DMS153 treated with DMSO at 0.1 percent for 48 hours (cell line): ENCODE results near the gene SKA2.
"Not testable (repeated sequence)": the region's sequence is repeated elsewhere in the genome, so short reads cannot be mapped to it uniquely, and the experiment has no call there.

Experiments
- DNase-seq: peaks from one replicate; lab custom pipeline; 2025; ENCODE audit not compliant: unreplicated experiment; lab: John Stamatoyannopoulos, UW

The SKA2 gene

GRCh38 chr17:59154721-59155438 is at the start of gene SKA2:
SKA2 (minus strand) TSS chr17:59155186; CDS start chr17:59155163, 23 bp downstream.
- DNase-seq = peak; percentile 100

- no peak for DNase-seq
Observed at GRCh38 chr17:59202320-59202719, 47.3 kb upstream of the SKA2 start.

DNA sequence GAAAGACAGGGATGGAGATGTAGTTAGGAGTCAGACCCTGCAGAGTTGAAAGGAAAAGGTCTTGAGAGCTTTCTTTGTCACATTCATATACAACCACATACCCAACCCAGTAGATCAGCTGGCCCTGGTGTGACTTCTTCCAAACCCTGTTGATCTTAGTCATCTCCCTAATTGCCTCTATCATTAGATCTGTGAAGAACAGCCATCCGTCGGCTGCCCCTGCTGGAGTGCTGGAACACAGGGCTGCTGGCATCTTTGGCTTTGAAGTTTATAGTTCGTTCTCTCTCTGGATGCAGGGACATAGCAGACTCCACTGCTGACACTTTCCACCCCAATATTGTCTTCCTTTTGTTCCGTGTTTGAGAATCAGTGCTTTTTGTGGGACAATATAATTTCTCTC is 44.4 kb upstream of the SKA2 start:
- no peak for DNase-seq

DNA sequence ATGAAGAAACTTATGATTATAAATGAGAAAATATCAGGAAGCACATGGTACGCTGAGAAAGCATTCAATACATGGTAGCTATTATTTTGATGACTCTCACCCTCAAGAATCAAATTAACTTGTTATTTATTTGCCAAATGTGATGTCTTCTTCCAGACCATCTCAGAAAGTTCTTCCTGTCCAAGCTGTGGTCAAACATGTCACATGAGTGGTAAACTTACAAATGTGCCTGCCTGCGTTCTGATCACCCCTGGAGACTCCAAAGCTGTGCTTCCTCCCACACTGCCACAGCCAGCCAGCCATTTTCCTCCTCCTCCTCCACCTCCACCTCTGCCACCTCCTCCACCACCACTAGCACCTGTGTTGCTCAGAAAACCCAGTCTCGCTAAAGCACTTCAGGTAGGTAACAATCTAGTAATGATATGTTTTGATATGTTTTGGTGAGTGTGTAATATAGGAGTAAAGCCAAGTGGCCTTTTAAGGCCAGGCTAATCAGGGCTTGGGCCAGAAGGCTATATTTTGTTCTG is 38.4 kb upstream of the SKA2 start:
- no peak for DNase-seq

DNA sequence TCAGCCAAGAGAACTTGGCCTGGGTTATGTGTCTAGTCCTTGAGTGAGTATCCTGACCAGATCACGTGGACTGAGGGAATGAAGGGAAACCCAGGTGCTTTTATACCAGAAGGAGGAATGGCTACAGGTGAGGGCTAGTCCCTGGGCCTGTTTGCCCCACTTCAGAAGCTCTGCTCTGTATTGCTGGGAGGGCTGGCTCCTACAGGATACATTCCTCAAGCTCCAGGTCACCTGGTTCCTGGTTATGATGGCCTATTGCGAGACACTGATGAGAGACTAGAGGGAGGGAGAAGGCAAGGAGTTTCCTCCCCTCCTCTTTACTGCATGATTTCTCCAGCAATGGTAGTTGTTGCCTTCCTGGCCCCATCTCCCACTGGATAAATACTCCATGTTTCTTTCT is 35.8 kb upstream of the SKA2 start:
- no peak for DNase-seq

DNA sequence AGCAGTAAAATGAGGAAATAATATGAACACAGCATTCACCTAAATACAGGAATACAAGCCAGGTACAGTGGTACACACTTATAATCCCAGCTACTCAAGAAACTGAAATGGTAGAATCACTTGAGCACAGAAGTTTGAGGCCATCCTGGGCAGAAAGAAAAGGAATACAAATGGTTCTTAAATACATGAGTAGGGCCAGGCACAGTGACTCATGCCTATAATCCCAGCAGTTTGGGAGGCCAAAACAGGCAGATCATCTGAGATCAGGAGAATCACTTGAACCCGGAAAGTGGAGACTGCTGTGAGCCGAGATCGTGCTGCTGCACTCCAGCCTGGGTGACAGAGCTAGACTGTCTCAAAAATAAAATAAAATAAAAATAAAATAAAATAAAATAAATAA is 31.9 kb upstream of the SKA2 start:
- DNase-seq = no peak

GRCh38 chr17:59185997-59186396 is 31.0 kb upstream of the SKA2 start:
- no peak for DNase-seq

DNA sequence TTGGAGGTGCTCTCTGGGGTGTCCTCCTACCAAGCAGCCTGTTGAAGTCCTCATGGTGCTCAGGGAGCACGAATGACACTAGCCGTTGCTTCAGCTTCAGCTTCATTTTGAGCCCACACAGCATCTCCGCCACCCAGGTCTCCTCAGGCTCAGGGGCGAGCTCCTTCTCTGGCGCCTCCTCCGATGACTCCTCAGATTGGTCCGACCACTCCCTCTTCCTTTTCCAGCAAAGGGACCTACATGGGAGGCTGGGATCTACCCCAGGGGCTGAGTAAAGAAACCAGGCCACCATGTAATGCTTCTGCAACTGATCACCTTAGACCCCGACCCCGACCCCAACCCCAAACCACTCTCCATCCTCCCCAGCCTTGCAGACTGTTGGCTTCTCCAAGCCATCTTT is 26.5 kb upstream of the SKA2 start:
- no peak for DNase-seq

- DNase-seq = no peak
Observed at GRCh38 chr17:59180626-59181025, 25.6 kb upstream of the SKA2 start.

- DNase-seq = not testable (repeated sequence)
Observed at GRCh38 chr17:59179601-59180000, 24.6 kb upstream of the SKA2 start.

GRCh38 chr17:59178266-59178985 is 23.4 kb upstream of the SKA2 start:
- no peak for DNase-seq

DNA sequence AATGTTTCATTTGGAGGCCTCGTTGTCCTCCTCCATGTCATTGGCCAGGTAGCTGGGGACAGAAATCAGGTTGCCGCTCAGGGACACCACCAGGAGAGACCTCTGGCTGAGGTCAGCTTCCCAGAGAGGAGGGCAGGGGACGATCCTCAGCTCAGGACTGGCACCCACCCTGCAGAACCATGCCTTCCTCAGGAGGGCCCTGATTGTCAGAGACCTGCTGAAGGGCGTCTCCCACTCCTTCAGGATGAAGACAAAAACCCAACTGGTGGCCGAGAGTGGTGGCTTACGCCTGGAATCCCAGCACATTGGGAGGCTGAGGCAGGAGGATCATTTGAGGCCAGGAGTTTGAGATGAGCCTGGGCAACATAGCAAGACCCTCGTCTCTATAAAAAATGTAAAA is 20.1 kb upstream of the SKA2 start:
- no peak for DNase-seq

DNA sequence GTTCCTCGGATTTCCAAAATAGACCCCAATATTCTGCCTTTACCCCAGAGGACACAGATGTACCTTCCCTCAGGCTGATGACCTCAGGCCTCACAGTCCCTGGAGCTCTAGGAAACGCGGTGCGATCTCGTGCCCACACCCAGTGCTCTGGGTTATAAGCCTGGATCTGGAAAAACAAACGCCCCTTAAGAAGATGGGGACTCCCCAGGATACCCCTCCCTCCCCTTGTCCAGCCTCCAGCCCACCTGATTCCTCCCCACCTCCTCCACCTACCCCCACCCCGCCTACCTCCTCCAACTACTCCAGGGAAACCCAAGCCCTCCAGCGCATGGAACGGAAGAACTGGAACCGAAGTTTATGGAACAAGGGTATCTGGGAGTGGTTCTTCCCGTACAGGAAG is 19.7 kb upstream of the SKA2 start:
- DNase-seq = no peak

DNA sequence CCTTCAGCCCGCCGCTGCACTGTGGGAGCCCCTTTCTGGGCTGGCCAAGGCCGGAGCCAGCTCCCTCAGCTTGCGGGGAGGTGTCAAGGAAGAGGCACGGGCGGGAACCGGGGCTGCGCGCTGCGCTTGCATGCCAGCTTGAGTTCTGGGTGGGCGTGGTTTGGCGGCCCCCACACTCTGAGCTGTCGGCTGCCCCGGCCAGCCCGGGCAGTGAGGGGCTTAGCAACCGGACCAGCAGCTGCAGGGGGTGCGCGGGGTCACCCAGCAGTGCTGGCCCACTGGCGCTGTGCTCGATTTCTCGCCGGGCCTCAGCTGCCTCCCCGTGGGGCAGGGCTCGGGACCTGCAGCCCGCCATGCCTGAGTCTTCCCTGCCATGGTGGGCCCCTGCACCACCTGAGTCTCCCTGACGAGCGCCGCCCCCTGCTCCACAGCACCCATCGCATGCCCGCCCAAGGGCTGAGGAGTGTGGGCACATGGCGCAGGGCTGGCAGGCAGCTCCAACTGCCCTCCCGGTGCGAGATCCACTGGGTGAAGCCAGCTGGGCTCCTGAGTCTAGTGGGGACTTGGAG is 17.5 kb upstream of the SKA2 start:
- DNase-seq = no peak

- no peak for DNase-seq
Observed at GRCh38 chr17:59167571-59168001, 12.6 kb upstream of the SKA2 start.

DNA sequence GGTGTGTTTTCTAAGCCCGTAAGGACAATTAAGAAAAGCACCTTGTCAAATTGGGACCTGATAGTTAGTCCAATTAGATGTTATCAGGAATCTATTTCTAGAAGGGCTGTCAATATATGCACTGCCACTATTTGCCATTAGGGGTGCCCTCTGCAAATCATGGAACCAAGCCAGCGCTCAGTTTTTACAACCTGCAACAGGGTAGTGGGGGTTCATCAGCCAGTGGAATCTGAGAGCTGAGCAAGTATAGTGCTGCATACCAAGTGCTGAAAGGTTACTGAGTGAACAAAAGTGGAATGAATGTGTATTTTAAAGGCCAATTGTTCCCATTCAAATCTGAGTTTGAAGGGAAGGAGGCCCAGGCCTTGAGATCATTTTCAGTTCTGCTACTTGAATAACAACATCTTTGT is 11.0 kb upstream of the SKA2 start:
- DNase-seq = no peak

GRCh38 chr17:59161477-59161876 is 6.5 kb upstream of the SKA2 start:
- no peak for DNase-seq

GRCh38 chr17:59160157-59161025 is 5.4 kb upstream of the SKA2 start:
- no peak for DNase-seq

GRCh38 chr17:59155439-59156177 is 622 bp upstream of the SKA2 start, which contains the start of gene PRR11:
PRR11 (plus strand) TSS chr17:59155746; CDS start chr17:59169753, 14,007 bp downstream.
- DNase-seq = peak; percentile 100

DNA sequence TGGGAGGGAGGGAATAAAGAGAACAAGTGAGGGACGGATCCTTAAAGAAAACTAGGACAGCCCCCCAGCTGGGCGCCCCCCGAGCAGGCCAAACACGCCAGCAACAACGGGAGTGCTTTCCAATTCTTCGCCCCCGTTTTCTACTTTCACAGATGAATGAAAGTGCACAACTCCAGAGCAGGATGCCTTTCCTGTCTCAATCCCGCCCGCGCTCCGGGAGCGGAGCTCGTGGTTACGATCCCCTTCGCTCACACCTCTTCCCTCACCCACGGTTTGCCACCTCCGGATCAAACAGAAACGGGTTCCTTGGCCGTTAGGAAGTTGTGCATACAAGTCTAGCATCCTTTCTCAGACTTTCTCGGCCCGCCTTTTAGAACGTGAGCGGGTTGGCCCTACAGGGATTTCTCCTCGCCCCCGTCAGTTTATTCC is 680 bp downstream of the SKA2 start:
- peak; percentile 59 for DNase-seq
